ENCODE measurements around the gene FLT4.

FLT4 gene

GRCh38 chr5:180613188-180613813 is 36.1 kb downstream of the FLT4 start:
- DNase-seq: no peak
- in situ Hi-C loops (cut with MboI; ENCODE audit: low pct_unique_long_range_greater_than_20kb, low sequenced_read_pairs): no loop called here

- no peak for DNase-seq
- in situ Hi-C loops (cut with MboI; ENCODE audit: low pct_unique_long_range_greater_than_20kb, low sequenced_read_pairs): no loop called here
Observed at GRCh38 chr5:180612683-180613082, 36.7 kb downstream of the FLT4 start.

GRCh38 chr5:180611140-180611850 is 38.1 kb downstream of the FLT4 start:
- in situ Hi-C loops (cut with MboI; ENCODE audit: low pct_unique_long_range_greater_than_20kb, low sequenced_read_pairs): no loop called here
- DNase-seq: no peak

GRCh38 chr5:180609817-180610550 is 39.4 kb downstream of the FLT4 start:
- no peak for DNase-seq
- in situ Hi-C loops (cut with MboI; ENCODE audit: low pct_unique_long_range_greater_than_20kb, low sequenced_read_pairs): no loop called here

- in situ Hi-C loops (cut with MboI; ENCODE audit: low pct_unique_long_range_greater_than_20kb, low sequenced_read_pairs): no loop called here
Observed at GRCh38 chr5:180609386-180609785, 40.0 kb downstream of the FLT4 start.

GRCh38 chr5:180608572-180609310 is 40.7 kb downstream of the FLT4 start:
- in situ Hi-C loops (cut with MboI; ENCODE audit: low pct_unique_long_range_greater_than_20kb, low sequenced_read_pairs): no loop called here
- DNase-seq: no peak

More at GRCh38 chr5:180609386-180609785, 40.0 kb downstream of the FLT4 start:
- DNase-seq: no peak

GRCh38 chr5:180607861-180608571 is 41.4 kb downstream of the FLT4 start:
- in situ Hi-C loops (cut with MboI; ENCODE audit: low pct_unique_long_range_greater_than_20kb, low sequenced_read_pairs): no loop called here
- no peak for DNase-seq

- in situ Hi-C loops (cut with MboI; ENCODE audit: low pct_unique_long_range_greater_than_20kb, low sequenced_read_pairs): no loop called here
- DNase-seq: no peak
Observed at GRCh38 chr5:180606215-180606785, 43.1 kb downstream of the FLT4 start.

- DNase-seq: peak; percentile 58
- in situ Hi-C loops (cut with MboI; ENCODE audit: low pct_unique_long_range_greater_than_20kb, low sequenced_read_pairs): no loop called here
Observed at GRCh38 chr5:180605554-180606214, 43.7 kb downstream of the FLT4 start.

- in situ Hi-C loops (cut with MboI; ENCODE audit: low pct_unique_long_range_greater_than_20kb, low sequenced_read_pairs): no loop called here
- no peak for DNase-seq
Observed at GRCh38 chr5:180604271-180604670, 45.1 kb downstream of the FLT4 start.

GRCh38 chr5:180603076-180603594 is 46.3 kb downstream of the FLT4 start:
- in situ Hi-C loops (cut with MboI; ENCODE audit: low pct_unique_long_range_greater_than_20kb, low sequenced_read_pairs): no loop called here
- no peak for DNase-seq

GRCh38 chr5:180602481-180603075 is 46.8 kb downstream of the FLT4 start:
- in situ Hi-C loops (cut with MboI; ENCODE audit: low pct_unique_long_range_greater_than_20kb, low sequenced_read_pairs): no loop called here
- no peak for DNase-seq

- DNase-seq: no peak
- in situ Hi-C loops (cut with MboI; ENCODE audit: low pct_unique_long_range_greater_than_20kb, low sequenced_read_pairs): no loop called here
Observed at GRCh38 chr5:180601591-180602480, 47.6 kb downstream of the FLT4 start.

- DNase-seq: no peak
- in situ Hi-C loops (cut with MboI; ENCODE audit: low pct_unique_long_range_greater_than_20kb, low sequenced_read_pairs): no loop called here
Observed at GRCh38 chr5:180600554-180601041, 48.8 kb downstream of the FLT4 start.

GRCh38 chr5:180599981-180600553 is 49.3 kb downstream of the FLT4 start:
- in situ Hi-C loops (cut with MboI; ENCODE audit: low pct_unique_long_range_greater_than_20kb, low sequenced_read_pairs): no loop called here
- no peak for DNase-seq

- in situ Hi-C loops (cut with MboI; ENCODE audit: low pct_unique_long_range_greater_than_20kb, low sequenced_read_pairs): no loop called here
- no peak for DNase-seq
Observed at GRCh38 chr5:180599590-180599914, 49.8 kb downstream of the FLT4 start.

Data from KBM-7 (cell line).